Colonic mucosa (tissue), 4 donors: ENCODE measurements around the gene KRT20. TPM values are rescaled to one million over a fixed set of nuclear protein-coding genes. Genes with fewer than 3 reads are reported as not detected.

Experiments
- DNase-seq: peaks from one replicate; pipeline ENCODE4 v3.0.0-alpha.2; 2020
- H3K27ac ChIP-seq: fragments of 200-600 bp; one replicate; pipeline ENCODE4 v1.8.0; 2021
- H3K27me3 ChIP-seq: fragments of 200-600 bp; one replicate; pipeline ENCODE4 v1.8.0; 2021
- H3K36me3 ChIP-seq: fragments of 200-600 bp; one replicate; pipeline ENCODE4 v1.8.0; 2021
- H3K4me1 ChIP-seq: fragments of 200-600 bp; one replicate; pipeline ENCODE4 v1.8.0; 2021; ENCODE audit warnings: mild to moderate bottlenecking
- H3K4me3 ChIP-seq: fragments of 200-600 bp; one replicate; pipeline ENCODE4 v1.8.0; 2021
- H3K9ac ChIP-seq, 2 donors: one replicate each; pipeline ENCODE4 v1.7.0; 2013; ENCODE audit warnings: control low read depth in 2 of 2, low read depth in 2 of 2, low read length in 2 of 2
- H3K9me3 ChIP-seq: fragments of 200-600 bp; one replicate; pipeline ENCODE4 v1.8.0; 2021
- CTCF ChIP-seq: fragments of 200-600 bp; IDR thresholded peaks from one replicate; pipeline ENCODE4 v1.8.0; 2022; ENCODE audit warnings: antibody characterized with exemption, mild to moderate bottlenecking
- intact Hi-C: fragments of 100-400 bp; cut with DNase I; formaldehyde crosslinking; loops from one replicate; pipeline ENCODE4 v1.14.1; 2022
- total RNA-seq, 2 donors: library from RNA; stranded (reverse); fragmentation: NEBNext Ultra II Directional in 1 of 2; extraction: Animal tissue kit (Norgen Biotek cat#: 25700) in 1 of 2; gene quantifications; one replicate each; pipeline ENCODE4 v1.2.1, GENCODE V29; 2021
- donor health status: healthy.
- donor health status: DM: no; HTN: no; CAD: no.
- donor health status: DM: no; HTN: no; CAD: no.

The KRT20 gene
- total RNA-seq, 2 donors from 2014 or later = 1,610 to 1,735 TPM

GRCh38 chr17:40850293-40850972 is 34.6 kb downstream of the KRT20 start:
- no peaks in the 10 kb centered on the region for H3K27me3 ChIP-seq
- no peak overlapping the region for H3K9ac ChIP-seq
- no peak overlapping the region for H3K4me3 ChIP-seq
- intact Hi-C loops = loop anchor here (10.0 kb wide), 1 partner anchor 474 kb away; no protein-coding TSS in a partner anchor
- H3K4me1 ChIP-seq = no peaks in the 10 kb centered on the region
- H3K36me3 ChIP-seq = no peaks in the 10 kb centered on the region
- no peak for TF ChIP-seq CTCF
- no peaks in the 10 kb centered on the region for H3K9me3 ChIP-seq
- no peak for DNase-seq
- H3K27ac ChIP-seq = no peak overlapping the region

GRCh38 chr17:40849723-40850122 is 35.3 kb downstream of the KRT20 start:
- Histone ChIP-seq H3K4me1 (no peaks in the 10 kb centered on the region), H3K27ac (no peak overlapping the region), H3K27me3 (no peaks in the 10 kb centered on the region), H3K4me3 (no peak overlapping the region), H3K9me3 (no peaks in the 10 kb centered on the region), H3K36me3 (no peaks in the 10 kb centered on the region), H3K9ac (no peak overlapping the region)
- no peak for TF ChIP-seq CTCF
- intact Hi-C loops = loop anchor here (10.0 kb wide), 1 partner anchor 475 kb away; no protein-coding TSS in a partner anchor
- no peak for DNase-seq

- H3K27ac ChIP-seq = no peak overlapping the region
- H3K9me3 ChIP-seq = no peaks in the 10 kb centered on the region
- no peak overlapping the region for H3K9ac ChIP-seq
- no peak for DNase-seq
- no peaks in the 10 kb centered on the region for H3K36me3 ChIP-seq
- intact Hi-C loops = no loop called here
- H3K27me3 ChIP-seq = no peaks in the 10 kb centered on the region
- no peaks in the 10 kb centered on the region for H3K4me1 ChIP-seq
- H3K4me3 ChIP-seq = no peak overlapping the region
- no peak for TF ChIP-seq CTCF
Observed at GRCh38 chr17:40848583-40849235, 36.3 kb downstream of the KRT20 start.

GRCh38 chr17:40846515-40847144 is 38.4 kb downstream of the KRT20 start:
- Histone ChIP-seq H3K9me3 (no peaks in the 10 kb centered on the region), H3K9ac (no peak overlapping the region), H3K27ac (no peak overlapping the region), H3K4me3 (no peak overlapping the region), H3K4me1 (no peaks in the 10 kb centered on the region), H3K27me3 (no peaks in the 10 kb centered on the region), H3K36me3 (no peaks in the 10 kb centered on the region)
- intact Hi-C loops = no loop called here
- no peak for DNase-seq
- no peak for TF ChIP-seq CTCF

GRCh38 chr17:40844671-40845107 is 40.4 kb downstream of the KRT20 start:
- Histone ChIP-seq H3K4me3 (no peak overlapping the region), H3K9ac (no peak overlapping the region), H3K27me3 (no peaks in the 10 kb centered on the region), H3K27ac (no peak overlapping the region), H3K4me1 (no peaks in the 10 kb centered on the region), H3K36me3 (no peaks in the 10 kb centered on the region), H3K9me3 (no peaks in the 10 kb centered on the region)
- intact Hi-C loops = no loop called here
- DNase-seq = no peak
- TF ChIP-seq CTCF = no peak
